ENCODE data around the gene FAM219B.

The FAM219B gene

DNA sequence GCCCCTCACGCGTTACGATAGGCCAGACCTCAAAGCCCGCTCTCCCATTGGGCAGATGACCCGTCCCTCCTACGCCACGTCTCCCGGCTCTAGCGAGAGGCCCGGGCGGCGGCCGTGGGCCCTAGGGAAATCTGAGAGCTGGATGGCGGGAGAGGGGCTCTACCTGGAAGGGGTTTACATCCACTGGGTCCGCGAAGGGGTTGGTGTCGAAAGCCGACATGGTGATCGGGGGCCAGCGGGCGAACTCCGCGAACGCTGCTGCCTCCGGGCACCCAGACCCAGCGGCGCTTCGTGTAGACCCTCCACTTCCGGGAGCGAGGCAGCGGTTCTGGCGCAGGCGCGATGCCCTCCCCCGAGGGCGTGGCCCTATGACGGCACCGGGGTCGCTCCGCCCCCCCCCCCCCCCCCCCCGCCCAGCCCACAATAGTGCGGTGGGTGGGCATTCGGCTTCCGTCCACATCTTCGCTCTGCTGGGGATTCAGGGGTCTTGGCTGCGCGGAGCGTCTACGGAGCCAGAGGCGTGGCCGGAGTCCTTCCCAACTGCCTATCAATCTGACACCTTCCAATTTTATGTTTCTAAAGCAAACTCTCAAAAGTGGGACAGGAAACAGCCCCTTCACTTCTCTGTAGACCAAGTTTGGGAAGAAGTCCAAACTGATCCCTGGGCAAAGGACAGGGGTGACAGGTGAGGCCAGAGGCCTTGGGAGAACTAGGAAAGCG lies 33.5 kb downstream of the FAM219B start, which contains the start of gene SCAMP2:
SCAMP2 (minus strand) TSS at position 330 of the 720 bp plus-strand sequence; CDS start at position 220, 110 bp downstream.
- DNase-seq (ENCODE audit: low read depth), result peak; percentile 96

DNA sequence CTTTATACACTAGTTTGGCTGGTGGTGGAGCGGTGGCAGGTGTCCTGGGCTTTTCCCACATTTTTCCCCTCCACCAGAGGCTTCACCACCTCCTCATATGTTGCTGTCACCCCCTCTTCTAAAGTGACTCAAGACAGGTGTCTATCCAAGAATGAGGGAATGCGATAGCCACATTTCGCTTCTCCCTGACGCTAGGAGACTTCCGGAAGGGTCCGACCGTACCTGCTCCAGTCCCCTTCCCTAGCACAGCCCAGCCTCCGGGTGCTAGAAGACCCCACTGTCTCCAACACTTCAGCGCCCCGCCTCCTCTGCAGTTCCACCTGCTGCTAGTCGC lies 34.0 kb downstream of the FAM219B start:
- DNase-seq (ENCODE audit: low read depth), result no peak

DNA sequence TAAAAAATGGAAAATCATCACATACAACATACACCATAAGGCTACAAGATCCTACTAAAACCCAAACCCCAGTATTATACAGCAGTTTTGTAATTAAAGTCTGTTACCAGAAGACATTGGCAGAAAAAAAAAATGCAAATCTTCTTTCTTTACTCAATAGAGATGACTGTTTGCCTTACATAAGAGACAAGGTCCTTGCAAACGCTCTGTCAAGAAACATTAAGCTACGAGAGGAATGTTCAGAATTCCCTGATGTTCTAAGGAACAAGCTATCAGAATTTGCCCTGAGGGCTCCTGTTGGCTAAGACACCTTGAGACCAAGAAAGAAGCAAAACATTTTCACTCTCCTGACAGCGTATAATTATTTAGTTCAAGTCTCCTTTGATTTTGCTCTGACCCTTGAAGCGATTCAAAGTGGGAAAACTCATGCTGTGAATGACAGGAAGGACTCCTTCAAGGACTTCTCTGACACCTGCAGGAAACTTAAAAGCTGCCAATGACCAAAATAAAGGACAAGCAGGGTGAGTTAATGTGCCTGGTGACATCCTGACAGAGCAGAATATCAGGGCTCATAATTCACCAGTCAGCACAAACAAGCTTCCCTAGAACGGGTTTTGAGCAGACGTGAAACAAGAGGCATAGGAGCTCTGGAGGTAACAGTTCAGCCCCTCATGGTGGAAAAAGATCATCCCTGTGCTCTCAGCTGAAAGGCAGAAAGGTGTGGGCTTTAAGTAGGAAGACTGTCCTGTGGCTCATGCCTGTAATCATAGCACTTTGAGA lies 36.0 kb downstream of the FAM219B start:
- DNase-seq (ENCODE audit: low read depth), result peak; percentile 41

DNA sequence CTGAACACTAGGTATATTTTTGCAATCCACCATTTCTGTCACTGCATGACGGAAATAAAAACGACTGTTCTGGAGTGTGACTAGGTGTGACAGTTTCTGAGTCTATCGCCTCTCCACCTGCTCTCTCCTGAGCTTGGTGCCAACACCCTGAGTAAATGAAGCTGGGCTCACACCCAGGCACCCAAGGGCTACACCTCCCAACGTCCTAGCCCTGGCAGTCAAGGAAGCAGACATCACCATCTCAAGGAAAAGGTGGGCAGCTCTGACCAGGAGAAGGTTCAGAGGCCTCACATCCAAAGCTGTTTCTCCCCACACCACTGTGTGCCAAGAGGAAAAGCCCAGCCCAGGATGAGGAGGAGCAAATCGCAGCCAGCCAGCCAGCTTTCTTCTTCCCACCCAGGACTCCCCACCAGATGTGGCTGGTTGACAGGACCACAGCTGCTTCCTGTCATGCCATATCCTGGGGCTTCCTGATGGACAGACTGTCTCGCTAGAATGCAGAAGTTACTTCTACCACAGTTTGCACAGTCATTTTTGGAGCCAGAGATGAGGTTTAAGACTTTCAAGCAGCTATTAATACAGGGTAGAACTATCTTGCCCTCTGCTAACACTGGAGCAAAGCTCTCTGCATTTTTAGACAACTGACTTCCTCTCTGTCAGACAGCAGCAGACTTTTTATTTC lies 36.8 kb downstream of the FAM219B start:
- DNase-seq (ENCODE audit: low read depth), result no peak

DNA sequence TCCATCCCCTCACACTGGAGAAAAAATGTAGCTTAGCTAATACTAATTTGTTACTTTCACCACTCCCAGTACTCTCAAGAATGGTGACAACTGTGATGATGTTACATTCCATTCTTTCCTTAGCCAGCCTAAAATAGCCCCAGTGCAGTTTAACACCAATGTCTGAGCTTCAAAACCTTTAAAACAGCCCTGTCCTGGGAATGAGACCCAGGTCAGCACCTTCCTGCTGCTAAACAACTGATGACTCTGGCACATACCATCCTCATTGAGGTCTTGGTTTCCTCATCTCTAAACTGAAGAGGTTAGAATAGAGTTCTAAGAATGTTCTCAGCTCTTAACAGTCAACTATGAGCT lies 37.3 kb downstream of the FAM219B start:
- no peak for DNase-seq (ENCODE audit: low read depth)

DNA sequence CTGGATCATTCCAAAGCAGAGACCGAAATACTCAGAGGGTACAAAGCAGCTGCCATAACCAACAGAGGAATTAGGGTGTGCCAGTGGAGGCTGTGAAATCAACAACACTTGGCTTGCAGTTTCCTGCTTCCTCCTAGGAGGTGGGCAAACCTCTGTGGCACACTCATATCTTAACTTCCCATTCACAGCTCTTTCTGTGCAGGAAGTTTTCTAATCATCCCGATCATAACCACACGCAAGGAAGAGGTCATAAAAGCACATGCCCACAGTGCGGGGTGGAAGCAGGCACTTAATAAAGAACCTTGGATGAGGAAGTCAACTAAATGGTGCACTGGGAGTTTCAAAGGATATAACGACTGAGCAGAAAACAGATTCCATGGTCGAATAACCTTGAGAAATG lies 38.6 kb downstream of the FAM219B start:
- DNase-seq (ENCODE audit: low read depth), result no peak

DNA sequence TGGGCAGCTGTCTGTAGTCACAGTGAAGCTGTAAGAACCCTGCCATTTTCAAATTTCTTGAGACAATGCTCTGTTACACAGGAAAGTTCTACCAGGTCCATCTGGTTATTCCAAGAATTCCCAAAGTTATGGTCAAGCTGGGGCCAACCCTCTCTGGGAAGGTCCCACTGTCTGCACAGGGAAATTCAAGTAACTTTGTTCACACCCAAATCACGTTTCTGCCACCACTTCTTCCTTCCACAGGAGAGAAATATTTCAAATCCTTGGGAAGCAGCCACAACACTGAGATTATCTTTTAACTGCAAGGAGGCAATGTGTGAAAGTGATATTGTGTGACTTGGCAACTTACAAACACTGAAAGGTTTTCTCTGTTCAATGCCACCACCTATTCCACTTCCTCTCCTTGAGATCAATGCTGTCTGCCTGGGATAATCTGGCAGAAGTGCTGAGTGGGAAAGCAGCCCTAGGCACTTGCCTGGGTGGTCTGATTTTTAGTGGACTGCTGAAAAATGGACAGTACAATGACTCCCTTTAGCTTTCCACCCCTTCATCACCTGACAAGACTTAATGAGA lies 39.1 kb downstream of the FAM219B start:
- DNase-seq (ENCODE audit: low read depth), result no peak

DNA sequence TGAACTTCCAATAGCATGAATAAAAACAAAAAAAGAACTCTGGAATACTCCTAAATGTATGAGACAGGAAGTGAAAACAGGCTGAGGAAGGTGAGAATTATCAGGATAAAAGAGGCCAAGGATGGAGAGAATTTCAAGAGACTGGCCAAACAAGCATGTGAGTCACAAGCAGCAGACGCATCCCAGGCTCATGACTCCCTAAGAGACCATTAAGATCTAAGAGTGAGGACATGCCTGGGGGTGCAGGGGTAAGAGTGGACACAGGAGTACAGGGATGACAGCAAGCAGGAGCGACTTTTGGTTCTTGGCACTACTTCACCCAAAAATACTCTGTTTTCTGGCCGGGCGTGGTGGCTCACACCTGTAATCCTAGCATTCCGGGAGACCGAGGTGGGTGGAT lies 40.6 kb downstream of the FAM219B start:
- DNase-seq (ENCODE audit: low read depth), result peak; percentile 85

DNA sequence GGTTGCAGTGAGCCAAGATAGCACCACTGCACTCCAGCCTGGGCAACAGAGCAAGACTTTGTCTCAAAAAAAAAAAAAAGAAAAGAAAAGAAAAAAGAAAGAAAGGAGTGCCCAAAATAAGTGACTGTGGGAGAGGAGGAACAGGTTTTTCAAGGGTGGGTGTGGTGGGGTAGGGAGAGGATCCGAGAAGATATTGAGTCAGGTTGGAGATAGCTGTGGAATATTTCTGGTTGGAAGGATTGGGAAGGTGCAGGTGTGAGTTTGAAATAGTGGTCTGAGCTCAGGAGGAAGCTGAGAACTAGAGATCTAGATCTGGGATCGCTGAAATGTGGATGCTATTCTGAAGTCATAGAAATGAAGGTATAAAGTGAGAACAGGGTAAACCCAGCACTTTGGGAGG lies 41.3 kb downstream of the FAM219B start:
- no peak for DNase-seq (ENCODE audit: low read depth)

DNA sequence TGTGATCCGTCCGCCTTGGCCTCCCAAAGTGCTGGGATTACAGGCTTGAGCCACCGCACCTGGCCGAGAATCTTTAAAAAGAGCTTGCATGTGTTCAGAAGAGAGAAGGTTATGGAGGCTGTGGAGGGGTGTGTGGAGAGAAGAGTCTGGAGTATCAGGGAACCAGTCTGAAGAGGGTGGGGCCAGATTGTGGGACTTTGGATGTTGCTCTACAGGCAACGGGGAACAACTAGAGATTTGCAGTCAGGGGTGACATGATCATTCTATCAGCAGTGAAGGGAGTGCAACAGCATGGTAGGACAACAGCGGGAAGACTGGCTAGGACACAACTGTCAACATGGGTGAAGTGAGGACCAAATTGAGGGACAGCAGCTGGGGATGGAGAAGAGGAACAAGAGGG lies 42.4 kb downstream of the FAM219B start:
- no peak for DNase-seq (ENCODE audit: low read depth)

DNA sequence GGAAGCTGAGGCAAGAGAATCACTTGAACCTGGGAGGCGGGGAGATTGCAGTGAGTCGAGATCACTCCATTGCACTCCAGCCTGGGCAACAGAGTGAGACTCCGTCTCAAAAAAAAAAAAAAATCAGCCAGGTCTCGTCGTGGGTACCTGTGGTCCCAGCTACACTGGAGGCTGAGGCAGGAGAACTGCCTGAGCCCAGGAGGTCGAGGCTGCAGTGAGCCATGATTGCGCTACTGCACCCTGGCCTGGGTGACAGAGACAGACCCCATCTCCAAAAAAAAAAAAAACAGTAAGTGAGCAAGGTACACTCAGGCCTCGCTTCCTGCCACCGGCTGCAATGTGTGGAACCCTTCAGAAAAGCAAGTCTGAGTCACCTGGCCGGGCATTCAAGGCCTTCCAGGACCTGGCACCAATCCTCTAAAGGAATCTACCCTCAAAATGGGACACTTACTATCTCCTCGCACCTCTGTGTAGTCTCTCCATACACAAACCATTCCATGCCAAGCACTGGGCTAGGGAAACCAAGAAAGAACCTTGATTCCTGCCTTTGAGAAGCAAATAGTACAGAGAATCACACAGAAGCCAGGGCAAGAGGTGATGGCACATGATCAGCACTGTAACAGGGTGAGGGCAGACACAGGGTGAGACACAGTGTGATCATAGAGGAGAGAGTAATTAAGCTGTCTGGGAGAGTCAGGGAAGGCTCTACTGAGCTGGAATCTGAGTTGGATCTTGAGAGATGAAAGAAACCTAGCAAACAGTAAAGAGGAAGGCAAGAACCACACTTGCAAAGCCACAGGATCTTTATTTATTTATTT lies 43.2 kb downstream of the FAM219B start:
- DNase-seq (ENCODE audit: low read depth), result peak; percentile 28

DNA sequence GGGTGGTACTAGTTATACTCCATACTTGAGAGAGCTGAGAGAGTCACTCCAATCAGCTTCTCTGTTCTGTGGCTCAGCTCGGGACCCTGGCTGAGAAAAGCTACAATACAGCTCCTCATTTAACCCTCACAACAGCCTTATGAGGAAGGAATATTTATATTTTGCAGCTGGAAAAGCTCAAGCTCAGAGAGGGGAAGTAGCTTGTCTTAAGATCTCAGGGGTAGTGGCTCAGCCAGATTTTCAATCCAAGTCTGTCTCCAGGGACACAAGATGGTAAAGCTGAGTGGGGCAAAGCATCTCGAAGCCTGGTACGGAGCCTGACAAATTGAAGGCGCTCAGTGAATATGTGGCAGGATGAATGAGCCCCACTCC lies 48.3 kb downstream of the FAM219B start:
- DNase-seq (ENCODE audit: low read depth), result no peak

DNA sequence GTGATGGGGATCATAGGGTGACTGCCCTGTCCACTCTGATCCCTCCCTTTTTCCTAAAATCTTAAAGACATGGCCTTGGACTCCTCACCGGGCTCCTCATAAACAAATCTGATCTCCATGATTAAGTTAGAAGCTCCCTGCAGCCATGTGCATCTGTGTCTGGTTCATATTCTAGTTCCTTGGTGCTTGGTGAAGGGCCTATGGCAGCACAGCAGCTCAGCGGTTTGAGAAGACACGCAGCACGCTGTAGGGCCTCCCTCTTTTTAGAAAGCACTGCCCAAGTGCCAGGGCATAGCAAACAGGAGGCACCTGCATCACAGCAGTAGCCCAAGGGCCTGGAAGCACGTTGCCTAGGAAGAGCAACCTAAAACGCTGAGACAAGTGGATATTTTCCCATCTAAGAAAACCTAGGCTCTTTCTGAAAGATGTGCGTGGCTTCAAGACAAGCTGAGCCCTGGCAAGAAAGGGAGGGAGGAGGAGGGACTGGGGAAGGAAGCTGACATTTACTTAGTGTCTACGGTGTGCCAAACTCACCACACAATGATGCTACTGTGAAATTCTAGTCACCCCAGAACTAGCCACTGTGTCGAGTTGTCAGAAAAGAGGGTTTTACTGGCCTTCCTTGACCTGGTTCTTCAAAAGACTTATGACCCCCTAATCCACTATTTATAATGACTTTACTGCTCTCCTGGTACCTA lies 48.8 kb downstream of the FAM219B start:
- DNase-seq (ENCODE audit: low read depth), result no peak

DNA sequence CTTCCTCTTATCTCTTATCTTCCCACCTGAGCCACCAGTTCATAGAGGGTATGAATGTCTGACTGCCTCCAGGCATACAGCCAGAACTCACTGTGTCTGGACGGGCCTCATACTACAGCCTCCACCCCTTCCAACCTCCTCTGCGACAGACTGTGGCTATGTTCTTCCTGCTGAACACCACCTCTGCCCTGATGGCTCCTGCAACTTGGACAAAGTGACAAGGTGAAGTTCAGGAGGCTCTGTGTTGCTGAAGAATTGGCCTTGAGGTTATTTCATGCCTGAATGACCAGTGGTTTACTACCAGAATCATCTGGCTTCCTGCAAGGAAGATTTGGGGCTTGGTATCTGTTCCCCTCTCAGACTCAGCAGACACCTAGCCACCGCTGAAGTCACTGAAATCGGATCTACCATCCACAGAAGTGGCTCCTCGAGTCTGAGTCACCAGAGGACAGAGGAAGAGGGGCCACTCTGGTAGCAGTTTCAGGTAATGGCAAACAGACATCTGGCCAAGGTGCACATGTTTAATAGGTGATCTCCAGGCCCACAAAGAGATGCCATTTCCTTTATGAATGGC lies 49.5 kb downstream of the FAM219B start:
- no peak for DNase-seq (ENCODE audit: low read depth)

DNA sequence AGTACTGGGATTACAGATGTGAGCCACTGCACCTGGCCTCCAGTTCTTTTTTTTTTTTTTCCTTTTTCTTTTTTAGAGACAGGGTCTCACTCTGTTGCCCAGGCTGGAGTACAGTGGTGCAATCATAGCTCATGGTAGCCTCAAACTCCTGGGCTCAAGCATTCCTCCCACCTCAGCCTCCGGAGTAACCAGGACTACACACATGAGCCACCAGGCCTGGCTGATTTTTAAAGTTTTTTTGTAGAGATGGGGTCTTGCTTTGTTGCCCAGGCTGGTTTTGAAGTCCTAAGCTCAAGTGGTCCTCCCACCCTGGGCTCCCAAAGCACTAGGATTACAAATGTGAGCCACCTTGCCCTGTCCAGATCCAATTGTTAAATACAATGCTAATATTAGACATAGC lies 50.1 kb downstream of the FAM219B start:
- DNase-seq (ENCODE audit: low read depth), result no peak

DNA sequence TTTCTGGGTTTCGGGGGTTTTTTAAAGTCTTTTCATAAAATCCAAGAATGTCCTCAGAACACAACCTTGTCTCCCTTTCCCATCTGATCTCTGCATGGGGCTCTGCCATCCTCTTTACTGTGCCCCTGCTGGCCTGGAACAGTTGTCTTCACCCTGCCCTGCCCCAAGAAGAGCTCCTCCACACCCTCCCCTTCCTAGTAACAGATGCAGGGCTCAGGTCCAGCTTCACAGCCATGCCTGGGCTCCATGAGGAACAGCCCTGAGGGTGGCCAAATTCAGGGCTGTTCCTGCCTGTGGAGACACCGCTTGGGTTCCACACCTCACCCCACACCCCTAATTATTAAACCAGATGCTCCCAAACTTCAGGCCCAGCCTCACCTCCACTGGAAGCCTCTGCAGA lies 50.8 kb downstream of the FAM219B start:
- DNase-seq (ENCODE audit: low read depth), result no peak

DNA sequence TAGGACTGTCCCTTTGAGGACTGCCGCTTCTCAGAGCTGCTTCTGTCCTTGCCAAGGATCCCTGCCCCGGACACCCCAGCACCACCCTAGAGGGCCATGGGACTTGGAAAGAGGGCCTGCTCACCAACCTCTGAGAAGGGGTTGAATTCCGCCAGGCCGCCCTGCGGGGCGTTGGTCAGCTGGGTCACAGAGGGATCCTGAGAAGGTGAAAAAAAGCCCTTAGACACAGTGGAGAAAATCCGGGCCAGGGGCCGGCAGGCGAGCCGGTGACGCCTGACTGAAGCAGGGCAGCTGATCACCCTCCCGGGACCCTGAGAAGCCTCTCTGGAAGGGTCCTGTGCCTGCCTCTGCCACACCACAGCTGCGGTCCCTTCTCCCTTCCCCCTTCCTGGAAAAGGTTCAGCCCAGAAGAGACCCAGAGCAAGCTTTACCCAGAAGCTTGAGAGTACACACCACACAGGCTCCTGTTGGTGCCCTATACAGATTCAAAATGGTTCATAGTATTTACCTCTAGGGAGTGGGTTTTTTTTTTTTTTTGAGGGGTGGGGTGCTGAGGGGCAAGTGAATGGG lies 52.1 kb downstream of the FAM219B start:
- no peak for DNase-seq (ENCODE audit: low read depth)

DNA sequence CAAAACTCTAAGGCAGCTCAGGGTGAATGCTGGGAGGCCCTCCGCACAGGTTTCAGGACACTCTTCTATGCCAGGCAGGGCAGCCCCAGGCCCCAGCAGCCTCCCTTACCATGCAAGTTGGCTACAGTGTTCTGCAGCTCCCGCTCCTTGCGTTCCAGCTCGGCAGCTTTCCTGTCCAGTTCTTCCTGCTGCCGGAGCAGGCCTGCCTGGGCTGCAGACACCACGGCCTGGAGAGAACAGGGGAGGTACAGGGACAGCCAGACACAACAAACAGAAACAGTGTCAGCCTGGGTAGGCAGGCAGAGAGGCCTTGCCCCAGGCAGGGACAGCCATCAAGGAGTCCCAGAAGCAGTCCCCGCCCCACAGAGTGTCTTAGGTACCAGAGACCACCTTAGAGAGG lies 54.7 kb downstream of the FAM219B start:
- no peak for DNase-seq (ENCODE audit: low read depth)

DNA sequence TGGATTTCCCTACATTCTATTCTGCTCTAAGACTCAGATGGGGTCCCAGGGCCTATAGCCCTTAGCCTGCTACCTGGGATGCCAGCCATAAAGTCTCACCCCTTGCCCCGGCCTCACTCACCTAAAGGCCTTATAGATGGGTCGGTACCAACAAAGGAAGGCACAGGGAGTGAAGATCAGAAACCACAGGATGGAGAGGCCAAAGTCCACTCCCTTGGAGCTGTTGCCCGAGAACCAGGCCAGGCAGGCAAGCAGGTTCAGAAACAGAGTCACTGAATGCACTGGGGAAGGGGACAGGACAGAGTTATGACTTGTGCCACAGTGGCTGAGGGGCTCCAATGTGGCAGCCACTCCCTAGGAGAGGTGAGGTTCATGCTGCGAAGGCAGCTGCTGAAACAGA lies 56.3 kb downstream of the FAM219B start:
- DNase-seq (ENCODE audit: low read depth), result no peak

All from iris pigment epithelial cell (primary cell).